Brain pericyte (primary cell): Measurements from ENCODE around the gene TRPM3.

ENCODE experiments used
- DNase-seq: peaks from one replicate; pipeline ENCODE4 v3.0.0-alpha.2; 2012; ENCODE audit warnings: low read depth, low spot score

Gene TRPM3

GRCh38 chr9:70614786-70615463 is 506.5 kb downstream of the TRPM3 start:
- DNase-seq = no peak

DNA sequence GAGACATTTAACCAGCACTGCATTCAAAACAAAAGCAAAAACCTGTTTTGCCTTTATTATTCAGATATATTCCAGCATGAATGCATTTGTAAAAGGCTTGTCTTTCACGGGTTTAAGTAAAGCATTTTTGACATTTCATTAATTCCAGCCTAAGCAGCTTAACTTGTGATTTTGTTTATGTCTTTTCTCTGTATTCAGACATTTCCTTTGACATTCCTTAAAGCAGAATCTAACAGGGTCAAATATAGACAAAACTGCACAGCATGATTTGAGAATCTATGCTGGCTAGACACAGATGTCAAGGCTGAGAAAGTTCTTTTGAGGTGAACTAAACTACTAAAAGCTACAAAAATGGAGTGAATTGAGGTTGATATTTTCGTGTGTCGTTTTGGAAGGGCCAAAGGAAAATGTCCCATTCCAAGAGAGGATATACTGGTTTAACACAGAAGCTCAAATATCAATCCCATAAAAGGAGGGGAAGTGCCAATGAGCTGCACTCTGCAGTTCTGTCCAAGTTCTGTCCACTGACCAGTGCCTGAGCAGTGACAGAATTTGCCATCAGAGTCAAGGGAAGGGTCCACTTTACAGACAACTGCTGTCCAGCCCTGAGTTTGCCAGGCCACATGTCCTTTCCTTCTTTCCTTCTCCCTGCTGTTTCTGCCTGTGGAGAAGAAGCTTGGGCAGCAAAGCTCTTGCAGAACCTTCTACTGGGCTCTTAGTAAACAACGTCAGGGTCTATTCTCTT is 508.2 kb downstream of the TRPM3 start:
- DNase-seq = no peak

- no peak for DNase-seq
Observed at GRCh38 chr9:70610287-70610644, 511.2 kb downstream of the TRPM3 start.

GRCh38 chr9:70609542-70610286 is 511.7 kb downstream of the TRPM3 start:
- no peak for DNase-seq

DNA sequence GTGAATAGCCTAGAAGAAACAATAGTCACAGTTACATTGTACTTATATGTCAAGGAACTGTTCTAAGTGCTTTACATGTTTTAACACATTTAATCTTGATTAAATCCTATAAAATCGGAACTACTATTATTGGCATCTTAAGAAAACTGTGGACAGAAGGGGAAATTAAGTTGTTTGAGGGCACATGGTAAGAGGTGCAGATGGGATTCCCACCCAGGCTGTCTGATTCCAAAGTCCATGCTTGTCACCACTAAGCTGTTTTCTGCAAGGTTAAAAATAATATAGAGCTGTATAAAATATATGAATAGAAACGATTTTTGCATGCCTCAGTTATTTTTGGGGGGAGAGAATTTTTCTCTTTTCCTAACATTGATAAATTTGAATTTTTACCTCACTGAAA is 512.4 kb downstream of the TRPM3 start:
- no peak for DNase-seq

DNA sequence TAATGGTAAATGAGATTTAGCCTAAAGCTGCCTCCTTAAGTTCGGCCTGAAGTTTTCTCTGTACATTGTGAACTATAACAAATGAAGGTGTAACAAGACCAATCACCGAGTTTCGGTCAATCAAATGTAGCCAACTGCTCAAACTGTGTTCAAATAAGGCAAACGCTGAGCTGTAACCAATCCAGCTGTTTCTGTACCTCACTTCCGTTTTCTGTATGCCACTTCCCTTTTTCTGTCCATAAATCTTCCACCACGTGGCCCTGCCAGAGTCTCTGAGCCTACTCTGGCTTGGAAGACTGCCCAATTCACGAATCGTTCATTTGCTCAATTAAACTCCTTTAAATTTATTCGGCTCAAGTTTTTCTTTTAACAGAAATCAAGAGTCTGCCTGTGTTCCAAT is 513.5 kb downstream of the TRPM3 start:
- no peak for DNase-seq

DNA sequence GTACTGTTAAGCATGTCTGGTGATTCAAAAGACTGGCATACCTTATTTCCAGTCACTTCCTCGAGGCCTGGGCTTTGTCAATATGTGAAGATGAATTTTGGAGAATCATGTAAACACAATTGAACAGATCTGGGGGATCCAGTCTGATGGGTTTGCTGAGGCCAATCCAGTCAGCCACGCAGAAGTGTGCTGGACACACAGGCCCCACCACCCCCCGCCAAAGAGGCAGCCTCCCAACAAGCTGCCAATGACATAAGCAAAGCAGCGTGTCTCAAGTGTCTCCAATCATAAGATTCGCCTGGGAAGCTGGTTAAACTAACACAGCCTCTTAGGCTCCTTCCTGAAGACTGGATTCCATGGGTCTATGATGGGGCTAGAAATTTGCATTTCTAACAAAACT is 514.1 kb downstream of the TRPM3 start:
- DNase-seq = no peak

DNA sequence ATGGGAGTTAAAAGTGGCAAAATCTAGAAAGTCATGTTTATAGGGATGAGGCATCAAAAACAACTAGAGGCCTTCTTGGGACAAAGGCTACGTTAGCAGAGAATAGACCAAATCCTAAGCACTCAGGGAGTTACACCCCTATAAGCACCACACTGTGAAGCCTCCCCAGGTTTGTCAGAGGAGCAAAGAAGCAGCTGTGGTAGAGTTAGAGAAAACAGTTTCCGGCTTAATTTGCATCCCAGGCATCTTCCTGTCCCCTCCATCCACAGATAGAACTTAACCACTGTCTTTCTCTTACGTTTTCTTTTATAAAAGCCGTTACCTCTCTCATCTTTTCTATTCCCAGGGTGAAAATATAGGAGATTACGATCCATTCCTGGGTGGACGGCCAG is 518.4 kb downstream of the TRPM3 start:
- DNase-seq = no peak

- peak; percentile 57 for DNase-seq
Observed at GRCh38 chr9:70602321-70603019, 519.0 kb downstream of the TRPM3 start.

DNA sequence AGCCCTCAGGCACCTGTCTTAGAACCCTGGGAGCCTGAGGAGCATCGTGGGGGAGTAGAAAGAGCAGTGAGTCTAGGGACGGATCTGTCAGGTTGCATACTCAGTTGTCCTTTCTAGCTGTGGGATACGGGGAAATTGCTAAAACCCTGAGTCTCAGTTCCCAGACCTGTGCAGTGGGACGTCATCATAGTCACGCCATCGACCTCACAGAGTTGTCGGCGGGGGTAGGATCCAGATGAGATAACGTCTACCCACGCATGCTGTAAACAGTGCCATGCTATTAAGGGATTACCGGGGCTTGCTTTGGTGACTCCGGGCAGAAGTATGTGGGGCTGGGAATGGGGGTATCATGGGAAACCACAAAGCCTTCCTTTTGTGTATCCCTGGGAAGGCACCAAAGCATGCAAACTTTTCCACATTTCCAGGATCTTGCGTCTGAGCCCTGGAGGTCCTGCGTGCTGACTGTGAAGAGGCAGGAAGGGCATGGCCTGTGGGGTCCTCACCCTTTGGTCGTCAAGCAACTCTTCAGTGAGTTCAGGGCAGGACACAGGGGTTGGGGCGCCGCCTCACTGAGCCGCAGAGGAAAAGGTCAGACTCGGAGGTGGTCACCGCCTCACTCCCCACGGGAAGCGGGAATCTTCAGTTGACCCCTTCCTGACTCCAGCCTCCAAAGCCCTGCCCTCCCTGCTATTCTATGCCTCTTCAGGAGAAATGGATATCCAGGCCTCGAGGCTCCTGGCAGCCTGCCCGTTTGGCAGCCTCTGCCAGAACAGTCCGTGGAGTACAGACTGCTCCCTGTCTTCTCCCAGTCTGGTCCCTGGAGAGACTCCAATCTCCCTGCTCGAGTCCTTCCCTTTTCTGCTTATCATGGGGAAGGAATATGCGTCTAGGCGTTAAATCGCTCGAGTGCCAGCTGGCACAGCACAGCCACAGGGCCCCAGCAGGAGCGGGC is 520.1 kb downstream of the TRPM3 start:
- DNase-seq = peak; percentile 93

DNA sequence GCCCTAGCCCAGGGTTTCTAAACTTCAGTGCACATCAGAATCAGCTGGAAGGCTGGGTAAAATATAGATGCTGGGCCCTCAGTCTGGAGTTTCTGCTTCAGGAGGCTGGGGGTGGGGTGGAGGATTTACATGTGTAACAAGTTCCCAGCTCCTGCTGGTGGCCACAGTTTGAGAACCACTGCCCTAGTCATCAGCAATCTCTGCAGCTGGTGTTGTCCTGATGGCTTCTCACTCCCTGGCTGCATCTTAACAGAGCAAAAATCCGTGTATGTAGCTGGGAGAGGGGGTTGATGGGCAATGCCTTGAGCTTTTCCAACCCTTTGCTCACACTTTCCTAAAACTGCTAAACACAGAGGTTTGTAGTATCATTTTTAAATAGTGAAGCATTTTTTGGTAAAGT is 520.9 kb downstream of the TRPM3 start:
- DNase-seq = peak; percentile 51

- DNase-seq = no peak
Observed at GRCh38 chr9:70597886-70598285, 523.5 kb downstream of the TRPM3 start.

DNA sequence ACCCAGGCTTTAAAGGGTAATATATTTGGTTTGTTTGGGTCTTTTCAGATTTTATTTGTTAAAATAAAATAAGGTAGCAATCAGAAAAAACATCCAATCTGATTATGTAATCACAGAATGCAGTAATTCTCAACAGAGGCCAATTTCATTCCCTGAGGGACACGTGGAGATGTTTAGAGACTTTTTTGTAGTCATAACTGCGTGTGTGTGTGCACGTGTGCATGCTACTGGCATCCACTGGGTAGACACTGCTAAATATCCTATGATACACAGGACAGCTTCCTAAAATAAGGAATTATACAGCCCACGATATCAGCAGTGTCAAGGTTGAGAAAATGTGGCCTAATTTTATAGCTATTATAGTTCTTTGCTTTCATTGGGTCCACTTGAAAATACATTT is 526.2 kb downstream of the TRPM3 start:
- DNase-seq = no peak

DNA sequence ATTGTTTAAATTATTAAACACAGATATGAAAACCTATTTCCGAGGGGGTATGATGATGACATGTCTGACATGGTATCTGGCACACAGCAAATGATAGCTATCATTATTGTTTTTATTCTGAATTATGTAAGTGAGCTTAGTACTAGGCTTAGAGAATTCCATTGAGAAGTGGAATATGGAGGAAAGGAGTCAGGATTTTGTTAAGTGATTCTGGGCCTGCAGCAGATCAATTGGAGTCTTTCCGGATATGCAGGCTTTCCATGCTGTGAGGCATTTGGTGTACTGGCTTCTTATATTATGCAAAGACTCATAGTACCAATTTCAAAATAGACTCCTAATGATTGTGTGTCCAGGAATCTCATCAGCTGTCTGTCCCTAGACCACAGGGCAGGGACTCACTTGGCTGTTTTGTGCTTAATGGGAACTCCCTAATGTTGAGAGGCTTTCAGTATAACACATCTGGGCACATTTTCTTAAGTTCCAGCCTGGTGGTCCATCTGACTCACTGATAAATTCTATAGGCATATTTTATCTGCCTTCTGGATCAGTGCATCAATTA is 527.0 kb downstream of the TRPM3 start:
- no peak for DNase-seq

GRCh38 chr9:70593241-70593640 is 528.2 kb downstream of the TRPM3 start:
- DNase-seq = no peak

DNA sequence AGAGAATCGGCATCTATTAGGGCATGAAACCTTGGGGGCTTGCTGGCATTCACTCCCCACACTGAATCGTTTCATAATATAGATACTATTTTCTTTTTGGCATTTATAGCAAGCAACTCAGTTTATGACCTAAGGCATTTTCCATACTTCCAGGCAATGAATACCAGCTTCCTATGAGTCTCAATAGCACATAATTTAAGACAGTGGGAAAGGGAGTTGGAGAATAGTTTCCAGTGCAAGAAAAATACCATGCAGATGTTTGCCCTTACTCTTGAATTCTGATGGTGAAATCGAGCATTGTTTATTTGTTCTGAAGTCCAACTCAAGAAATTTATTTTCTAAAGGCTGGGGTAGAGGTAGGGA is 531.1 kb downstream of the TRPM3 start:
- no peak for DNase-seq

GRCh38 chr9:70589571-70590314 is 531.7 kb downstream of the TRPM3 start:
- DNase-seq = no peak

DNA sequence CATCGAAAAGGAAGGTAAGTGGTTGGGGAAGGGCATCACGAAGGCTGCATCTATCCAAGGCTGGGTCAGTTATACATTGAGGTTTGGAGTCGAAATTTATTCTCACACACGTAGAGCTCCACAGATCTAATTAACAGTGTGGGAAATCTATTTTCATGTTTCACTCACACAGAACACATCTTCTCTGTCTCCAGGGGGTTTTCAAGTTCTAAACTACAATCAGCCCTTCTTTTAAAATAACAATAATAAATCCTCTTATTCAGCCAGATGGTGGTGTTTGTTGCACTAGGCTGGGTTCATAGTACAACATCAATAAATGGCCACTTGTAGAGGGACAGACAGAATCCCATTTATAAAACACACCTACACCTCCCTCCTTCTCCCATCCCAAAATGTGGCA is 532.4 kb downstream of the TRPM3 start:
- DNase-seq = no peak

GRCh38 chr9:70588381-70588780 is 533.0 kb downstream of the TRPM3 start:
- DNase-seq = no peak

GRCh38 chr9:70587201-70587600 is 534.2 kb downstream of the TRPM3 start:
- DNase-seq = no peak
